VCaP (cell line): ENCODE results near the gene NOS1.
A peak's percentile ranks its signal among the peaks of the same experiment; 100 is the strongest.

Source experiments
- H3K27ac ChIP-seq: fragments of 450-650 bp; 2 replicates; pipeline ENCODE4 v1.5.1; 2017
- CTCF ChIP-seq: fragments of 450-650 bp; conservative IDR thresholded peaks from 2 replicates; pipeline ENCODE4 v1.5.1; 2017; ENCODE audit warnings: mild to moderate bottlenecking, moderate library complexity

The NOS1 gene

GRCh38 chr12:117169548-117169947 lies 191.9 kb downstream of the NOS1 start:
- TF ChIP-seq CTCF = no peak
- no peak overlapping the region for H3K27ac ChIP-seq

GRCh38 chr12:117168976-117169375 lies 192.4 kb downstream of the NOS1 start:
- no peak for TF ChIP-seq CTCF

GRCh38 chr12:117167769-117168168 lies 193.7 kb downstream of the NOS1 start:
- TF ChIP-seq CTCF = no peak
- H3K27ac ChIP-seq = peak overlapping the region; percentile 77; the same call in 1 of the 2 replicates

More at GRCh38 chr12:117168976-117169375, 192.4 kb downstream of the NOS1 start:
- no peak overlapping the region for H3K27ac ChIP-seq

GRCh38 chr12:117166107-117166506 lies 195.3 kb downstream of the NOS1 start:
- no peak for TF ChIP-seq CTCF
- H3K27ac ChIP-seq = peak overlapping the region; percentile 77

- peak overlapping the region; percentile 77 for H3K27ac ChIP-seq
- TF ChIP-seq CTCF = no peak
These were observed 196.1 kb downstream of the NOS1 start for GRCh38 chr12:117165342-117165741.

GRCh38 chr12:117162633-117163032 lies 198.8 kb downstream of the NOS1 start:
- TF ChIP-seq CTCF = no peak
- no peak overlapping the region for H3K27ac ChIP-seq

- TF ChIP-seq CTCF = no peak
- no peak overlapping the region for H3K27ac ChIP-seq
These were observed 199.3 kb downstream of the NOS1 start for GRCh38 chr12:117162167-117162539.
